Endometrial microvascular endothelial cells (primary cell): ENCODE results near the gene ZNF593. TPM values are rescaled to one million over a fixed set of nuclear protein-coding genes. Genes with fewer than 3 reads are reported as not detected.

Experiments used
- in situ Hi-C: cut with HindIII; loops from 2 replicates; pipeline ENCODE4 v1.10.0; 2017; ENCODE audit warnings: low sequenced_read_pairs, low pct_unique_long_range_greater_than_20kb; ENCODE audit errors: inconsistent ontology term
- total RNA-seq: library from RNA; depleted of rRNA; stranded (reverse); fragments of >200 nt; gene quantifications from one replicate; pipeline ENCODE4 v1.2.3, GENCODE V29; 2015; ENCODE audit errors: inconsistent ontology term

The ZNF593 gene
- total RNA-seq = 49.0 TPM

DNA sequence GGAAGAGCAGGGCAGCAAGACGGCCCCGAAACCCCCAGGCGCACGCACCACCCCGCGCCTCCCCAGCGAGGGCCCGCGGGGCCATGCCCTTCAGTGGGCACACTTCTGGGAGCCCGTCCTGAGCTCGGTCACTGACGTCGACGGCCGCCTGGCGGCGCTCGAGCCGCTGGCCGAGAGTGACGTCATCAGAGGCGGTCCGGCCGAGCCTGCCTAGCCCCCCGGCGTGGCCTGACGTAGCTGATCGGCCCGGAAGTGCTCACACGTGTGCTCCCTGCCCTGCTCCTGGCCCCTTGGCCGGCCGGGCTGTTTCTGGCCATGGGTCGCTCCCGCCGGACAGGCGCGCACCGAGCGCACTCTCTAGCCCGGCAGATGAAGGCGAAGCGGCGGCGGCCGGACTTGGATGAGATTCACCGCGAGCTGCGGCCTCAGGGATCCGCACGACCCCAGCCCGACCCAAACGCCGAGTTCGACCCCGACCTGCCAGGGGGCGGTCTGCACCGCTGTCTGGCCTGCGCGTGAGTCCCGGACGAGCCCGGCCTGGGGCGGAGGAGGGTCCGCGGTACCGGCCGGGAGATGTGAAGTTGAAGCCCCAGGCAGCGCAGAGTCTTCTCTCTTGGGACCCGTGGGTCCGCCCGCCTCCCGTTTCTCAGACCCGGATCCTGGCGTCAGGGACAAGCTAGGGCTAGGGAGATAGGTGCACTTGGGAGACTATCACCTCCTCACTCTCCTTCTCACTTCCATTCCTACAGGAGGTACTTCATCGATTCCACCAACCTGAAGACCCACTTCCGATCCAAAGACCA, at the start of gene ZNF593:
TSS of gene ZNF593 (plus strand) at position 240 of the 803 bp plus-strand sequence. CDS start at position 316, 76 bp downstream.
- in situ Hi-C loops = no loop called here

DNA sequence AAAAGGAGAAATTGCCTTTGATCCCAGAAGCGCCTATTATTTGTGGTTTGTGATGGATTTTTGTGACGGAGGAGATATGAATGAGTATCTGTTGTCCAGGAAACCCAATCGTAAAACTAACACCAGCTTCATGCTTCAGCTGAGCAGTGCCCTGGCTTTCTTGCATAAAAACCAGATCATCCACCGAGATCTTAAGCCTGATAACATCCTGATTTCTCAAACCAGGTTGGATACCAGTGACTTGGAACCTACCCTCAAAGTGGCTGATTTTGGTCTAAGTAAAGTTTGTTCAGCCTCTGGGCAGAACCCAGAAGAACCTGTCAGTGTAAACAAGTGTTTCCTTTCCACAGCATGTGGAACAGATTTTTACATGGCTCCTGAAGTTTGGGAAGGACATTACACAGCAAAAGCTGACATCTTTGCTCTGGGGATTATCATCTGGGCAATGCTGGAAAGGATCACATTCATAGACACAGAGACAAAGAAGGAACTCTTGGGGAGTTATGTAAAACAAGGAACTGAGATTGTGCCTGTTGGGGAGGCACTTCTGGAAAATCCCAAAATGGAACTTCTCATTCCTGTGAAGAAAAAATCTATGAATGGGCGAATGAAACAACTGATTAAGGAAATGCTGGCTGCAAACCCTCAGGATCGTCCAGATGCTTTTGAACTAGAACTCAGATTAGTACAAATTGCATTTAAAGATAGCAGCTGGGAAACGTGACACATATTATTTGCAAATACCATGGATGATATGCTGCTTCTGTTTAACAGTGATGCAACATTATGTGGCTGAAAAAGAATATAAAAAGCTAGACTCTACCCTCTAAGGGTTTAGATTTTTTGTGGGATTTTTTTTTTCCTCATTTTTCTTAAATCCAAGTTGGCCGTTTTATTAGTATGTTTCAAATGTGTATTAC, 47.6 kb upstream of the ZNF593 start:
- in situ Hi-C loops = no loop called here

DNA sequence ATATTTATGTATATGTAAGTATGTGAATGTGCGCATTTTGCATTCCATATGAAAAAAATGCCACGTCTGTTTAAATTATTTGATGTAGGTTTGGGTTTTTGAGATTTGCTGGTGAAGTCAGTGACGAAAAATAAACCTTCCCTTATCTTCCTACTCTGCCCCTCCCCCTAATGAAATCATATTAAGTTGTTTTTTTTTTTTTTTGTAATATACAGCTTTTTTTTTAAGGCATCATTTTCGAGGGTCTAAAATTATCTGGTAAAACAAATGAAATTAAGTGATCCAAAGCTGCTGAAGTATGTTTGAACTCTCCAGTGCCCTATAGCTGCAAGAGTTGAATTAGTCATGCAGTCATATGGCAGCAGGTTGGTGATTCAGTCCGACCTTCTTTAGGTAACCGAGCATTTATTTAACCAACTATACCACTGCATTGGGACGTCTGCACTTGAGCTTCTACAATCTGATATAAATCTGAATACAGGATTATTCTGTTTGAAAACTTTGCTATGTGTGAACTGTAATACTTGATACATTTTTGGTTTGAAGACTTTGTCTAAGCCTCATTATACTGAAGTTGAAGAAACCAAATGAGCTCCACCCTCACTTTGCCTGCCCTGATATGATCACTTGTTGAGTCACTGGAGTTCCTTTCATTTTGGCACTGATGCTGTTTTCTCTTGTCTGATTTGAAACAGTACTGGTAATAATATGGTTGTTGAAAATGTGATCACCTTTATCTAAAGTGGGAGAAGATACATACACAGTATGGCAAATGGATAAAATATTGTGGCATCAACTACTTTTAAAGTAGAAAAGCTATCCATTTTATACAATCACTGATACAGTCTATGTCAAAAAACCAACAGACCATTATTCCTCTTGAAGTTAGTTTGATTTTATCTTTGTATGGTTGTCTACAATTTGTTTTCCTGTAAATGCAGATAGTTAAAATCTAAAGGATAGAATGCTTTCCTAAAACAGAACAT, 46.4 kb upstream of the ZNF593 start:
- in situ Hi-C loops = no loop called here

DNA sequence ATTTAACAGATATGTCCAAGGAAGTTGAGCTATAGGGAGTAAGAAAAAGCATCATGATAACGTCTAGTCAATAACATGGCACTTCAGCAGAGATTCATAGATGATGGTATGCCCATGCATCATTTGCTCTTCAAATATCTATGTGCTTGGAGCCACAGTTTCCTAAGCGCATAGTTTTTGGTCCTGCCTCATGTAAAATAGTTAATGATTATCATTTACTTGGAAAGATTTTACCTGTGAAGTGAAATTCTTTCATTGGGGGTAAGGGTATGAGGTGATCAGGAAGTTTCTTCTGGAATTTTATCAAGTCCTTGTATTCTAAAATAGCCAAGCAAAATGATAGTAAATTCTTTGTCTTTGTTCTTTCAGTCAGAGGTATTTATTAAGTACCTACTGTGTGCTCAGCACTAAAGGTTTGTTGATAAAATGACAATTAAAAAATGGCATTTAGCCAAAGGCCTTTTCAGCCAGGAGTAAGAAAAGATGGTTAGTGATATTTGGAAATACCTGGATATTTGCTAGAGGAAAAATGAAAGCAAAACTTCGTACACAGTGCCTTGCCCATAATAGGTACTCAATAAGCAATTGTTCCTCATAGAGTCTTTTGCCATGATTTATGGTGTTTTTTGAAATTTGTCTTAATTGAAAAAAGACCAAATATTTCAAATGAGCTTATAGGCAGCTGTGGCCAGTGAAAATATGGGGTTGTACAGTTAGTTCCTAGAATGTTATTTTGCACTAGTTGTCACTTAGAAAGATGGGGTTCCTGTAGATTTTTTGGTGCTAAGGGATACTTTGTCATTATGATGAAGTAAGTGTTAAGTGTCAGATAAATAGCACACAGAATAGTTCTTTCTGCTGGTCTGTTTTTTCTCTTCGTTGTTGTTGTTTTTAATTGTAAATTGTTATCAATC, 45.0 kb upstream of the ZNF593 start:
- in situ Hi-C loops = no loop called here

DNA sequence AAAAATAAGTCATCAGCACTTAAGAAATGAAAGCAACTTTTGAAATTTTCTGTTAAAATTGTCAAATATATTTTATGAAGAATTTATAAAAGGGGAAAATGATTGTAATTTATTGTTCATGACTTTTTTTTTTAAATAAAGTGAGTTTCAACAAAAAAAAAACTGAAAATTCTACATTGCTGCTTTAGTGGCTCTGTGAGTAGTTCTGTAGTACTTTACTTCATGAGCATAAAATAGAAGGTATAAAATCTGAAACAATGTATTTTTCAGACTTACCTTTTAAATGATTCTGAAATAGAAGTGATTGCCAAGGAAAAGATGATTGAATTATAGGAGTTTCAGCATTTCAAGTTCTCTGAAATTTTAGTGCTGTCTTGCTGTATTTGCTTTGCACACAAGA, 44.3 kb upstream of the ZNF593 start:
- in situ Hi-C loops = no loop called here

DNA sequence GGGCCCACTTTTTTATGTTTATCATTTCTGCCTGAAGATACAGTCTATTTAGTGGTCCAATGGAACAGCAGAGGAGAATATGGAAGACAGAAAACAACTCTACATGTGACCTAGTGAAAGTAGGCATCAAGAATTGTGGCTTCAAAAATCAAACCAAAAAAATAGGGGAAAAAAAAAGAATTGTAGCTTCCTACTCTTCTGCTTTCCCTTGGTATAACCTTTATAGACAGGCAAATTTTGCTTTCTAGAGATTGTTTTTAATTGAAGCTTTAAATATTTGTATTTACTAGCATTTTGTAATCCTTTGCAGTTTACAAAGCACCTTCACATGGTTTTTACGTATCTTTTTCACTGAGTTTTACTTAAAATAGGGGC, 43.8 kb upstream of the ZNF593 start:
- in situ Hi-C loops = no loop called here

DNA sequence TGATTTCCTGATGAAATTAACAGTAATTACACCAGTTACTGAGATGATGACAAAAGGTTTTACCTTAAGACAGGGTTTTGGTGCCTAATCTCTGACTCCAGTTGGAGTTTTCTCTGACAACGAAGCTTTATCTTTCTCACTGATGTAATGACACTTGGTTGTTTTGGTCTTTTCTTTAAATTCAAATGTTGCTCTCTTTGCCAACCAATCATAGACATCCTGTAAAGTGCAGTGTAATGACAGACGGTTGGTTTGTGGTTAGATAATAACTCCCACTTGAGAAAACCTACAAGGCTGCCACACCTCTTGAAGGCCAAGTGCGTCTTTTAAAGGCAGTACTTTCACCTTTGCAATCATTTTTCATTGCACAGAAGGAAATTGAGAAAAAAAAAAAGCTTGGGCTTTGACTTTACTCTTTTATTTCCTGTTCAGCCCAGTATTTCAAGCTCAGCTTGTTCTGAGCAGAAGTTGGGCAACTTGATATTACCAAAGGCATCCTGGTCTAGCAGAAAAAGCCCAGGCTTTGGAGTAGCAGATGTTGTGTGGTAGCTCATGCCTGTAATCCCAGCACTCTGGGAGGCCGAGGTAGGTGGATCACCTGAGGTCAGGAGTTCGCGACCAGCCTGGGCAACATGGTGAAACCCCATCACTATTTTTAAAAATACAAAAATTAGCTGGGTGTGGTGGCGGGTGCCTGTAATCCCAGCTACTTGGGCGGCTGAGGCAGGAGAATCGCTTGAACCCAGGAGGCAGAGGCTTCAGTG, 43.2 kb upstream of the ZNF593 start:
- in situ Hi-C loops = no loop called here

DNA sequence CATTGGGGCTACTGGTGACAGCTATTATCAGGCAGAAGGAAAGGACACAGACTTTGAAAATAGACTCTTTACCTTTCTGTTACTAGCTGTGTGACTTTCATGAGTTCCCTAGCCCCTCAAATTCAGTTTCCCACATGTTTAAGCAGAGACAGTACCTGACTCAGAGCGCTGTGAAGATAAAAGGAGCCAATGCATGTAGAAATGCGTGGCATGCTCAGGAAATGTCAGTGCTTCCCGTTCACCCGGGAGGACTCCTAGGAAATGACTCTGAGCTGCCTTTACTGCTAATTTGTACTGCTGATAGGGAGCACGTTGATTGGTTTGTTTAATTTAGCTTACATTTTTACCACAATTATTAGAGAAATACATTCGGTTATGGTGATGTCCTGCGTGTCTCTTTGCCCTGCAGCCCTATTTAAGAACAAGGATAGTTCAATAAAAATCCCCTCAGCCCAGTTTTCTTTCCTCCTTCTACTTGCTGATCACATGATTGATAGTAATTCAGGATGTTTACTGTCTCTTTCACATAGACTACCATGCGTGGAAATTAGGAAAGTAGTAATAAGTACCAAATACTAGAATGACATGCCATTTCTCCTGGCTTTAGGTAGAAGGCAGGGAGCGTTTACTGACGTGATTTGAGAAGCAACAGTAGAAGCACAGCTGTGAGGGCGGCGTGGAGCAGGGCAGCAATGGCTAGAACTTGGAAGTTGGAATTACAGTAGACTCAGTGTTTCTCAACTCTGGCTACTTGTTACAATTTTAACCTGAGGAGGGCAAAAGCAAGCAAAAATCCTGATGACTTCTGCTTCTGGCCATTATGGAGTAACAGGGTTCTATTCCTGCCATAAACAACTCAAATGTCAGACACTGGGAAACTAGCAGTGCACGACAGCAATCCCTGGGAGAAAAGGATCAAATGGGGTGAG, 42.2 kb upstream of the ZNF593 start:
- in situ Hi-C loops = no loop called here

DNA sequence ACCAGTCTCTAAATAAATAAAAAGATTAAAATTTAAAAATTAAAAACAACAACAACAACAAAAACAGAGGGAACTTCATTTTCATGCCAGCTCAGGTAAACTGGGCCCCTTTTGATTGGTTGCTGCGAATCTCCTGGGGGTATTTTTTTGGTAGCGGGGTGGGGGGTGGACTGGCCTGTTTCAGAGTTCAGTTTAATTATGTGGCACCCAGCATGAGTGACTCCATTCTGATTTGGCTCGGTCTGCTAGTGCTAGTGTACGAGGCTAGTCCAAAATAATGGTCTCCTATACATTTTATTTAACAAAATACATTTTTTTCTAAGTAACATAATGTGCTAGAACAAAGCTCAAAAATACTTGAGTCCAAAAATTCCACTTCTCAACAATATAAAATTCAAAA, 39.9 kb upstream of the ZNF593 start:
- in situ Hi-C loops = no loop called here

DNA sequence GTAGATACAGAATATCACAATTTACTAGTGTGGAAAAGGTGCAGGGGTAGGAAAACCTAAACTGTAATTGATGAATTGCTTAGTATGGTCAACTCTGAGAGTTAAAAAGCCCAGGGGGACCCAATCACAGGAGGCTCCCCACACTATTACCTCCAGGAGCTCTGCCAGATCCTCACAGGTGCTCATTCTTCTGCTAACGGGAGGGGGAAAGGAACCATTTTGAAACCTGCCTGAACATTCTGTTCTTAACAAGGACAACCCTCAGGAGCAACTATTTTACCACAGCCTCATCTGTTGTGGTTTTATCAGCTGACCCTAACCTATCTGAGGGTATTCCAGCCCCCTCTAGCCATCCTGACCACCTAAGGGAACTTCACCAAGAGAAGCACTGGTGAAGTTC, 39.0 kb upstream of the ZNF593 start:
- in situ Hi-C loops = no loop called here

DNA sequence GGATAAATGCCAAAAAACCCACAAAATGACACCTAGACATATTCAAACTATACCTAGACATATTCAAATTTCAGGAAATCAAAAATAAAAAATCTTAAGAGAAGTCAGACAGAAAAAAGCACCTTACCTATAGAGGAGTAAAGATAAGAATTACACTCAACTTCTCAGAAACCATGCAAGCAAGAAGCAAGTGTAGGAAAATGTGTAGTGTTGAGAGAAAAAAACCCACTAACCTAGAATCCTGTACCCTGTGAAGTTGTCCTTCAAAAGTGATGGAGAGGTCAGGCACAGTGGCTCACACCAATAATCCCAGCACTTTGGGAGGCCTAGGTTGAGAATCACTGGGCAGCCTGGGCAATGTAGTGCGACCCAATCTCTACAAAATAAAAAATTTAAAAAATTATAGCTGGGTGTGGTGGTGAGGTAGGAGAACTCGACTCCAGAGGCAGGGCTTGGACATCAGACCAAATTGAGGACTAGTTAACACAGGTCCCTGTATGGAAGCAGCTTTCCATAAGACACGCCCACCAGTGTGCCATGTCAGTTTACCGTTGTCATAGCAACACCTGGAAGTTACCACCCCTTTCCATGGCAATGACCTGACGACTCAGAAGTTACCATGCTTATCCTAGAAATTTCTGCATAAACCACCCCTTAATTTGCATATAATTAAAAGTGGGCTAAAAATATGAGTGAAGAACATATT, 37.4 kb upstream of the ZNF593 start:
- in situ Hi-C loops = no loop called here

DNA sequence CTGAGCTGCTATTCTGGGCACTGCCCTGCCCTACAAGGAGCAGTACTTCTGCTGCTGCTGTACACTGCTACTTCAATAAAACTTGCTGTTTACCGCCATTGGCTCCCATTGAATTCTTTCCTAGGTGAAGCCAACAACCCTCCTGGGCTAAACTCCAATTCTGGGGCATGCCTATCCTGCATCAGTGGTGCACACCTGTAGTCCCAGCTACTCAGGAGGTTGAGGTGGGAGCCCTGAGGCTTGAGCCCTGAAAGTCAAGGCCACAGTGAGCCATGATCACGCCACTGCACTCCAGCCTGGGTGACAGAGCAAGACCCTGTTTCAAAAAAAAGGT, 36.9 kb upstream of the ZNF593 start:
- in situ Hi-C loops = no loop called here

DNA sequence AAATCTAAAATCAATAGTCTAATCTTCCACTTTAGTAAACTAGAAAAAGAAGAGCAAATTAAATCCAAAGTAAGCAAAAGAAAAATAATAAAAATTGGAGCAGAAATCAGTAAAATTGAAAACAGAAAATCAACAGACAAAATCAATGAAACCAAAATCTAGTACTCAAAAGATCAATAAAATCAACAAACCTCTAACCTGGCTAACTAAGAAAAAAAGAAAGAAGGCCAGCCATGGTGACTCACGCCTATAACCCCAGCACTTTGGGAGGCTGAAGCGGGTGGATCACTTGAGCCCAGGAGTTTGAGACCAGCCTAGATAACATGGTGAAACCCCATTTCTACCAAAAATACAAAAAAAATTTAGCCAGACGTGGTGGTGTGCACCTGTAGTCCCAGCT, 35.2 kb upstream of the ZNF593 start:
- in situ Hi-C loops = no loop called here

DNA sequence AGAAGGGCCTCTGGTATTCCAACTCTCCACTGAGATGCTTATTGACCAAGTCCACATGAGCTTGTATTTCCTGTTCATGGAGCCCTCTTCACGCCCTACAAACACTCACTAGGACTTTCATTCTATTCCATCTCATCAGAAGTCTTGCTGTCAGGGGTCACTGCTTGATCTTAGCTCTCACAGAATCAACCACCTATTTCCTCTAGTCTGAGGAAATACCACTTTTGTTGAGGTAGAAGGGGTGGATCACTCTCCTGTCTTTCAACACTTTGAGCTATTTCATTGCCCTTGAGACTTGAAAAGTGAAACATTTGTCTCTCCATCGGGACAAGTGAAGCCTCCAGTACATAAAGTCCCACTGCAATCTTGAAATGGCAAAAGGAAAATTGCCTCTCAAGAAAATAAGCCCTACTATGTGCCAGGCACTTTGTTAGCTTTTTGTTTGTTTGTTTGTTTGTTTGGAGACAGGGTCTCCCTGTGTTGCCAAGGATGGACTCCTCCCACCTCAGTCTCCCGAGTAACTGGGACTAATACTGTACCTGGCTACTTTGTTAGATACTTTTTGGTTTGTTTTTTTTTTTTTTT, 30.6 kb upstream of the ZNF593 start:
- in situ Hi-C loops = no loop called here

DNA sequence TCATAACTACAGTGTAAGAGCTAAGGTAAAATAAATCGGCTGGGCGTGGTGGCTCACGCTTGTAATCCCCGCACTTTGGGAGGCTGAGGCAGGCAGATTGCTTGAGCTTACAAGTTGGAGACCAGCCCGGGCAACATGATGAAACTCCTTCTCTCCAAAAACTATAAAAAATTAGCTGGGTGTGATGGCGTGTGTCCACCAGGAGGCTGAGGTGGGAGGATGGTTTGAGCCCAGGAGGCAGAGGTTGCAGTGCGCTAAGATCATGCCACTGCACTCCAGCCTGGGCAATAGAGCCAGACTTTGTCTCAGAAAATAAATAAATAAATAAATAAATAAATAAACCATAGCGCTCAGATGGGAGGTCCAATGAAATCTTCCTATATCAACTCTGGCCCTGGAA, 27.5 kb upstream of the ZNF593 start:
- in situ Hi-C loops = no loop called here
